SK-N-SH treated with all-trans-retinoic acid at 6 μM for 48 hours (cell line): Measurements from ENCODE around the gene NUP210.

Experiments
- CSDC2 ChIP-seq: fragments of 250-450 bp; sonication (Bioruptor Pico); IDR thresholded peaks from 2 replicates; pipeline ENCODE4 v1.5.0; 2020; ENCODE audit warnings: mild to moderate bottlenecking, moderate library complexity
- ESRRG ChIP-seq: fragments of 250-450 bp; sonication (Bioruptor Pico); IDR thresholded peaks from 2 replicates; pipeline ENCODE4 v1.6.1; 2021; ENCODE audit warnings: mild to moderate bottlenecking
- GLIS3 ChIP-seq: fragments of 250-450 bp; sonication (Bioruptor Pico); IDR thresholded peaks from 2 replicates; pipeline ENCODE4 v1.5.0; 2020; ENCODE audit warnings: mild to moderate bottlenecking, moderate library complexity
- OSR1 ChIP-seq: fragments of 250-450 bp; sonication (Bioruptor Pico); IDR thresholded peaks from 2 replicates; pipeline ENCODE4 v1.8.0; 2022; ENCODE audit warnings: moderate library complexity, mild to moderate bottlenecking, inconsistent platforms
- RARB ChIP-seq: fragments of 250-450 bp; sonication (Bioruptor Pico); IDR thresholded peaks from 2 replicates; pipeline ENCODE4 v1.8.0; 2021; ENCODE audit warnings: mild to moderate bottlenecking, moderate library complexity
- SNAI2 ChIP-seq: fragments of 250-450 bp; sonication (Bioruptor Pico); IDR thresholded peaks from 2 replicates; pipeline ENCODE4 v1.5.0; 2020; ENCODE audit warnings: mild to moderate bottlenecking, moderate library complexity
- ZNF70 ChIP-seq: fragments of 450-650 bp; formaldehyde crosslinking; IDR thresholded peaks from 2 replicates; pipeline ENCODE4 v1.5.0; 2020; ENCODE audit warnings: mild to moderate bottlenecking, moderate library complexity
- TF ChIP-seq, protein P1 (sequence below): fragments of 250-450 bp; sonication (Bioruptor Pico); IDR thresholded peaks from 2 replicates; pipeline ENCODE4 v1.8.0; 2020; ENCODE audit warnings: mild to moderate bottlenecking, moderate library complexity, borderline replicate concordance

DNA sequence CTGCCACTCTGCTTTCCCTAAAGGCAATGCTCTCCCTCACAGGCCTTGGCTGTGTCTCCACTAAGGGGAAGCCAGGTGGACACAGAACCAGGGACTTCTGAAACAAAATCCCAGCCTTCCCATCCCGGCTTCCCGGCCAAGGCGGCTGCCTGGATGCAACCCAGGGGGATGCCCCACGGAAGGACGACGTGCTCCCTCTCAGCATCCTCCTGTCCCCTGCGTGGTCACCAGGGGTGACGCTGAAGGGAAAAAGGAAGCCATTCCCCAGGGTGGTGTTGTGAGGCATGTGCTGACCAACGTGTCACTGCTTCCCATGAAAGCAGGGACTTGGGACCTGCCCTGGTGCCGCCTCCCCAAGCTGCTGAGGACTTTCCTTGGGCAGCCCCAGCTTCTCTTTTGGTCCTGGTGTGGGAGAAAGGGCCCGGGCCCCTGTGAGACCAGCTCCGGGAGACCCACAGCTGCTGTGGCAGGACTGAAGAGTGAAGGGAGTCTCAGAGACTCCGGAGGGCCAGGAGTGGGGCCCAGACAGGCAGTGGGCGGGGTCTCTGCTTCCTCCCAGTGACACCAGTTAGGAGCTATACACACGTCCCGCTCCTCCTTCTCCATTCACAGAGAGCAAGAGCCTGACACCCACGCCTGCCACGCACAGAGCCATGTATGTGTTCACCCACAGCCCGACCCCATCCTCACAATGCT lies 139.2 kb downstream of the NUP210 start:
- TF ChIP-seq ZNF70: no peak
- no peak for TF ChIP-seq GLIS3
- TF ChIP-seq, protein P1, sequence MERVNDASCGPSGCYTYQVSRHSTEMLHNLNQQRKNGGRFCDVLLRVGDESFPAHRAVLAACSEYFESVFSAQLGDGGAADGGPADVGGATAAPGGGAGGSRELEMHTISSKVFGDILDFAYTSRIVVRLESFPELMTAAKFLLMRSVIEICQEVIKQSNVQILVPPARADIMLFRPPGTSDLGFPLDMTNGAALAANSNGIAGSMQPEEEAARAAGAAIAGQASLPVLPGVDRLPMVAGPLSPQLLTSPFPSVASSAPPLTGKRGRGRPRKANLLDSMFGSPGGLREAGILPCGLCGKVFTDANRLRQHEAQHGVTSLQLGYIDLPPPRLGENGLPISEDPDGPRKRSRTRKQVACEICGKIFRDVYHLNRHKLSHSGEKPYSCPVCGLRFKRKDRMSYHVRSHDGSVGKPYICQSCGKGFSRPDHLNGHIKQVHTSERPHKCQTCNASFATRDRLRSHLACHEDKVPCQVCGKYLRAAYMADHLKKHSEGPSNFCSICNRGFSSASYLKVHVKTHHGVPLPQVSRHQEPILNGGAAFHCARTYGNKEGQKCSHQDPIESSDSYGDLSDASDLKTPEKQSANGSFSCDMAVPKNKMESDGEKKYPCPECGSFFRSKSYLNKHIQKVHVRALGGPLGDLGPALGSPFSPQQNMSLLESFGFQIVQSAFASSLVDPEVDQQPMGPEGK (CRISPR knock-in tag): no peak
- TF ChIP-seq CSDC2 (CRISPR knock-in tag): no peak
- no peak for TF ChIP-seq RARB (CRISPR knock-in tag)
- no peak for TF ChIP-seq ESRRG (CRISPR knock-in tag)
- no peak for TF ChIP-seq SNAI2 (CRISPR knock-in tag)
- TF ChIP-seq OSR1 (CRISPR knock-in tag): no peak
